GM08714 (cell line): ENCODE data around the gene ANKRD33B.

ENCODE experiments used
- H3K4me3 ChIP-seq: fragments of 200-500 bp; sonication (Bioruptor generic); 2 replicates; pipeline ENCODE4 v1.5.1; 2014; ENCODE audit warnings: mild to moderate bottlenecking, low read length, inconsistent platforms
- ZNF274 ChIP-seq: IDR thresholded peaks from 2 replicates; pipeline ENCODE4 v1.6.1; 2012; ENCODE audit warnings: mild to moderate bottlenecking, low read depth, low read length

Gene ANKRD33B

GRCh38 chr5:10611290-10611689 lies 47.4 kb downstream of the ANKRD33B start:
- no peak for TF ChIP-seq ZNF274
- no peak overlapping the region for H3K4me3 ChIP-seq

GRCh38 chr5:10612251-10612650 lies 48.4 kb downstream of the ANKRD33B start:
- H3K4me3 ChIP-seq, result no peak overlapping the region
- TF ChIP-seq ZNF274, result no peak

- no peak overlapping the region for H3K4me3 ChIP-seq
- TF ChIP-seq ZNF274, result no peak
Observed at GRCh38 chr5:10615693-10616092, 51.8 kb downstream of the ANKRD33B start.

- no peak for TF ChIP-seq ZNF274
- no peak overlapping the region for H3K4me3 ChIP-seq
Observed at GRCh38 chr5:10617103-10617502, 53.2 kb downstream of the ANKRD33B start.

GRCh38 chr5:10618311-10618710 lies 54.4 kb downstream of the ANKRD33B start:
- H3K4me3 ChIP-seq, result no peak overlapping the region
- TF ChIP-seq ZNF274, result no peak

GRCh38 chr5:10619649-10620048 lies 55.8 kb downstream of the ANKRD33B start:
- H3K4me3 ChIP-seq, result no peak overlapping the region
- no peak for TF ChIP-seq ZNF274

GRCh38 chr5:10620346-10620745 lies 56.5 kb downstream of the ANKRD33B start:
- no peak overlapping the region for H3K4me3 ChIP-seq
- TF ChIP-seq ZNF274, result no peak

GRCh38 chr5:10621832-10622231 lies 58.0 kb downstream of the ANKRD33B start:
- TF ChIP-seq ZNF274, result no peak

GRCh38 chr5:10622810-10623209 lies 58.9 kb downstream of the ANKRD33B start:
- H3K4me3 ChIP-seq, result no peak overlapping the region
- no peak for TF ChIP-seq ZNF274

More at GRCh38 chr5:10621832-10622231, 58.0 kb downstream of the ANKRD33B start:
- H3K4me3 ChIP-seq, result no peak overlapping the region

- no peak for TF ChIP-seq ZNF274
- no peak overlapping the region for H3K4me3 ChIP-seq
Observed at GRCh38 chr5:10623305-10623910, 59.5 kb downstream of the ANKRD33B start.

- TF ChIP-seq ZNF274, result no peak
- no peak overlapping the region for H3K4me3 ChIP-seq
Observed at GRCh38 chr5:10624206-10624605, 60.3 kb downstream of the ANKRD33B start.

- TF ChIP-seq ZNF274, result no peak
- no peak overlapping the region for H3K4me3 ChIP-seq
Observed at GRCh38 chr5:10624679-10625078, 60.8 kb downstream of the ANKRD33B start.

GRCh38 chr5:10625700-10626472 lies 62.0 kb downstream of the ANKRD33B start:
- H3K4me3 ChIP-seq, result no peak overlapping the region
- no peak for TF ChIP-seq ZNF274

GRCh38 chr5:10626473-10627013 lies 62.7 kb downstream of the ANKRD33B start:
- H3K4me3 ChIP-seq, result no peak overlapping the region
- TF ChIP-seq ZNF274, result no peak

- TF ChIP-seq ZNF274, result no peak
- H3K4me3 ChIP-seq, result peak overlapping the region; percentile 12; the same call in 1 of the 2 replicates
Observed at GRCh38 chr5:10627160-10627701, 63.4 kb downstream of the ANKRD33B start.

GRCh38 chr5:10628601-10629000 lies 64.7 kb downstream of the ANKRD33B start:
- no peak overlapping the region for H3K4me3 ChIP-seq
- TF ChIP-seq ZNF274, result no peak
